GM12872 (cell line): Measurements from ENCODE around the gene IQGAP2.

ENCODE experiments used
- CTCF ChIP-seq: IDR thresholded peaks from 3 replicates; pipeline ENCODE4 v1.5.1; 2011; ENCODE audit warnings: low read depth, mild to moderate bottlenecking, low read length, moderate library complexity; ENCODE audit not compliant: insufficient read depth

Gene IQGAP2

GRCh38 chr5:76527685-76528161 lies 124.6 kb downstream of the IQGAP2 start:
- TF ChIP-seq CTCF, result no peak

- TF ChIP-seq CTCF, result no peak
Measured at GRCh38 chr5:76528547-76529331, 125.7 kb downstream of the IQGAP2 start.

- no peak for TF ChIP-seq CTCF
Measured at GRCh38 chr5:76529464-76530344, 126.6 kb downstream of the IQGAP2 start.

- no peak for TF ChIP-seq CTCF
Measured at GRCh38 chr5:76532052-76532451, 129.0 kb downstream of the IQGAP2 start.

GRCh38 chr5:76532973-76533372 lies 129.9 kb downstream of the IQGAP2 start:
- no peak for TF ChIP-seq CTCF

- no peak for TF ChIP-seq CTCF
Measured at GRCh38 chr5:76535577-76535976, 132.5 kb downstream of the IQGAP2 start.

GRCh38 chr5:76537073-76537543 lies 134.0 kb downstream of the IQGAP2 start:
- TF ChIP-seq CTCF, result no peak
